H1 (cell line): ENCODE data around the gene ARHGAP11B.

Experiments
- CTCF ChIA-PET: fragments of 300-600 bp; sonication (Branson Sonifier 250); formaldehyde crosslinking; loops from one replicate; lab custom pipeline; 2021; ENCODE audit not compliant: partially characterized antibody; lab: Charles Lee
- POLR2A ChIA-PET: fragments of 300-600 bp; sonication (Branson Sonifier 250); formaldehyde crosslinking; loops from one replicate; lab custom pipeline; 2021; ENCODE audit warnings: inconsistent platforms; ENCODE audit not compliant: partially characterized antibody; lab: Charles Lee
- DNase-seq, 2 experiments: peaks; one replicate each; pipeline versions ENCODE4 v3.0.0 to v3.0.0-alpha.2; 2010 to 2022; ENCODE audit warnings: low spot score in 2 of 2, low read depth in 1 of 2, mixed read lengths in 1 of 2
- FAIRE-seq: peaks from 2 replicates; lab custom pipeline; 2011; peaks lifted over from hg19 to GRCh38; lab: Jason Lieb, UNC
- H2AFZ ChIP-seq: 2 replicates; pipeline ENCODE4 v1.8.1; 2012; ENCODE audit warnings: low read length, inconsistent platforms
- H2AK5ac ChIP-seq: 2 replicates; pipeline ENCODE4 v1.6.1; 2013; ENCODE audit warnings: low read depth, low read length
- H2BK120ac ChIP-seq: replicated peaks from 2 replicates; pipeline ENCODE3; 2013; ENCODE audit warnings: low read depth, low read length, inconsistent platforms
- H2BK12ac ChIP-seq: 2 replicates; pipeline ENCODE4 v1.6.1; 2013; ENCODE audit warnings: low read depth, low read length
- H2BK15ac ChIP-seq: 2 replicates; pipeline ENCODE4 v1.6.1; 2013; ENCODE audit warnings: low read length
- H2BK20ac ChIP-seq: 2 replicates; pipeline ENCODE4 v1.6.1; 2013; ENCODE audit warnings: low read length
- H2BK5ac ChIP-seq: 2 replicates; pipeline ENCODE4 v1.6.1; 2013; ENCODE audit warnings: low read depth, low read length
- H3K14ac ChIP-seq: 2 replicates; pipeline ENCODE4 v1.6.1; 2013; ENCODE audit warnings: inconsistent platforms; ENCODE audit not compliant: insufficient read length
- H3K18ac ChIP-seq: 2 replicates; pipeline ENCODE4 v1.6.1; 2013; ENCODE audit warnings: low read length; ENCODE audit errors: extremely low read depth
- H3K23ac ChIP-seq: 2 replicates; pipeline ENCODE4 v1.6.1; 2013; ENCODE audit warnings: inconsistent platforms; ENCODE audit not compliant: insufficient read length
- H3K23me2 ChIP-seq: 2 replicates; pipeline ENCODE4 v1.6.1; 2013; ENCODE audit warnings: low read depth, low read length
- H3K27ac ChIP-seq: 2 replicates; pipeline ENCODE4 v1.6.1; 2011; ENCODE audit warnings: low read depth, low read length, inconsistent platforms
- H3K27me3 ChIP-seq, 4 experiments: replicated peaks in 1 of 4; 1 replicate in 1 of 4; 2 replicates in 3 of 4; pipeline versions ENCODE4 v1.6.1 to v1.8.1; 2011 to 2013; ENCODE audit warnings: low read length in 3 of 4, mild to moderate bottlenecking in 3 of 4, inconsistent platforms in 2 of 4, mixed read lengths in 2 of 4, moderate library complexity in 1 of 4; ENCODE audit not compliant: control insufficient read depth in 3 of 4, insufficient read depth in 3 of 4; ENCODE audit errors: extremely low read depth in 1 of 4
- H3K36me3 ChIP-seq, 4 experiments: 2 replicates each; pipeline versions ENCODE4 v1.6.1 to v1.8.1; 2011 to 2013; ENCODE audit warnings: mild to moderate bottlenecking in 4 of 4, low read length in 3 of 4, moderate library complexity in 2 of 4, control low read depth in 1 of 4, inconsistent platforms in 1 of 4; ENCODE audit not compliant: insufficient read depth in 4 of 4, control insufficient read depth in 2 of 4
- H3K4ac ChIP-seq: replicated peaks from 2 replicates; pipeline ENCODE3; 2013; ENCODE audit warnings: low read length, low read depth, mixed read lengths, inconsistent platforms; ENCODE audit not compliant: insufficient read length
- H3K4me1 ChIP-seq, 4 experiments: replicated peaks in 1 of 4; 1 replicate in 1 of 4; 2 replicates in 3 of 4; pipeline versions ENCODE4 v1.6.1 to v1.8.1; 2011 to 2013; ENCODE audit warnings: low read length in 3 of 4, inconsistent platforms in 2 of 4, mixed read lengths in 1 of 4; ENCODE audit not compliant: insufficient read depth in 4 of 4, control insufficient read depth in 3 of 4
- H3K4me2 ChIP-seq, 2 experiments: 2 replicates each; pipeline versions ENCODE4 v1.6.1 to v1.8.1; 2011 to 2013; ENCODE audit warnings: low read depth in 2 of 2, low read length in 2 of 2, control low read depth in 1 of 2, inconsistent platforms in 1 of 2, mild to moderate bottlenecking in 1 of 2; ENCODE audit not compliant: insufficient read depth in 1 of 2
- H3K4me3 ChIP-seq, 4 experiments: fragments of 200-600, 300-600 bp in 1 of 4; sonication (generic), shearing (Covaris generic), sonication (Bioruptor Twin) in 1 of 4; 2 replicates each; pipeline versions ENCODE4 v1.5.1 to v1.8.1; 2011 to 2016; ENCODE audit warnings: low read length in 4 of 4, low read depth in 3 of 4, control low read depth in 2 of 4, inconsistent platforms in 2 of 4, mild to moderate bottlenecking in 2 of 4, mixed read lengths in 1 of 4, moderate library complexity in 1 of 4; ENCODE audit not compliant: insufficient read depth in 2 of 4; ENCODE audit errors: extremely low read depth in 1 of 4
- H3K56ac ChIP-seq: replicated peaks from 2 replicates; pipeline ENCODE3; 2013; ENCODE audit warnings: low read depth, mild to moderate bottlenecking, mixed read lengths, low read length, inconsistent platforms; ENCODE audit not compliant: insufficient read length
- H3K79me1 ChIP-seq: 2 replicates; pipeline ENCODE4 v1.6.1; 2013; ENCODE audit warnings: low read depth, low read length, control low read depth
- H3K79me2 ChIP-seq, 2 experiments: 2 replicates each; pipeline versions ENCODE4 v1.6.1 to v1.8.1; 2012 to 2013; ENCODE audit warnings: low read length in 2 of 2, mild to moderate bottlenecking in 2 of 2, inconsistent platforms in 1 of 2; ENCODE audit not compliant: insufficient read depth in 2 of 2, control insufficient read depth in 1 of 2
- H3K9ac ChIP-seq, 4 experiments: replicated peaks in 1 of 4; 1 replicate in 1 of 4; 2 replicates in 3 of 4; pipeline versions ENCODE4 v1.6.1 to v1.8.1; 2011 to 2013; ENCODE audit warnings: low read depth in 3 of 4, low read length in 3 of 4, control low read depth in 2 of 4, mild to moderate bottlenecking in 2 of 4, moderate library complexity in 2 of 4, inconsistent platforms in 1 of 4; ENCODE audit errors: extremely low read depth in 1 of 4
- H3K9me3 ChIP-seq, 2 experiments: 2 replicates each; pipeline versions ENCODE4 v1.6.1 to v1.8.1; 2012 to 2013; ENCODE audit warnings: mild to moderate bottlenecking in 2 of 2, moderate library complexity in 2 of 2, control low read depth in 1 of 2, inconsistent platforms in 1 of 2, low read depth in 1 of 2, low read length in 1 of 2, mixed read lengths in 1 of 2; ENCODE audit not compliant: insufficient read depth in 2 of 2
- H4K20me1 ChIP-seq, 2 experiments: replicated peaks in 1 of 2; 2 replicates each; pipeline versions ENCODE3 to v1.8.1; 2011 to 2013; ENCODE audit warnings: inconsistent platforms in 2 of 2, low read length in 2 of 2, mild to moderate bottlenecking in 1 of 2; ENCODE audit not compliant: insufficient read depth in 2 of 2, control insufficient read depth in 1 of 2
- H4K5ac ChIP-seq: 2 replicates; pipeline ENCODE4 v1.6.1; 2013; ENCODE audit warnings: low read length, low read depth, mixed read lengths, inconsistent platforms; ENCODE audit not compliant: insufficient read length
- H4K8ac ChIP-seq: 2 replicates; pipeline ENCODE4 v1.8.0; 2013; ENCODE audit warnings: mild to moderate bottlenecking, moderate library complexity, low read length, inconsistent platforms; ENCODE audit not compliant: insufficient read depth; ENCODE audit errors: extremely low read depth
- H4K91ac ChIP-seq: replicated peaks from 2 replicates; pipeline ENCODE3; 2013; ENCODE audit warnings: low read length, mixed read lengths, inconsistent platforms; ENCODE audit not compliant: insufficient read length
- ASH2L ChIP-seq: fragments of 200-600, 300-600 bp; sonication (generic); IDR thresholded peaks from one replicate; pipeline ENCODE4 v1.7.1; 2017; ENCODE audit warnings: low read length
- BACH1 ChIP-seq: IDR thresholded peaks from 2 replicates; pipeline ENCODE4 v1.6.1; 2012; ENCODE audit warnings: low read length, improper control_type of control experiment
- CHD2 ChIP-seq: IDR thresholded peaks from 2 replicates; pipeline ENCODE4 v1.6.1; 2012; ENCODE audit warnings: low read length, improper control_type of control experiment
- EGR1 ChIP-seq: IDR thresholded peaks from 2 replicates; pipeline ENCODE4 v1.6.1; 2011; ENCODE audit warnings: low read depth, low read length, borderline replicate concordance
- KDM1A ChIP-seq: fragments of 200-600, 300-600 bp; sonication (generic); IDR thresholded peaks from 2 replicates; pipeline ENCODE4 v1.7.1; 2016; ENCODE audit warnings: mild to moderate bottlenecking, low read length, borderline replicate concordance
- POU5F1 ChIP-seq: IDR thresholded peaks from 2 replicates; pipeline ENCODE4 v1.6.1; 2011; ENCODE audit warnings: low read depth, mild to moderate bottlenecking, low read length, moderate library complexity
- RFX5 ChIP-seq: IDR thresholded peaks from 2 replicates; pipeline ENCODE4 v1.6.1; 2011; ENCODE audit warnings: low read depth, low read length, improper control_type of control experiment, borderline replicate concordance
- SP4 ChIP-seq: IDR thresholded peaks from 2 replicates; pipeline ENCODE4 v1.6.1; 2012; ENCODE audit warnings: low read length, inconsistent platforms

The ARHGAP11B gene

GRCh38 chr15:30675126-30675525, 49.2 kb downstream of the ARHGAP11B start:
- Histone ChIP-seq H3K79me2 (no peaks in the 10 kb centered on the region), H3K27ac (no peak overlapping the region), H2BK12ac (no peak overlapping the region), H3K9me3 (no peaks in the 10 kb centered on the region), H2BK5ac (no peak overlapping the region), H3K36me3 (no peaks in the 10 kb centered on the region; a peak in 1 of 8 replicates), H3K4me1 (no peaks in the 10 kb centered on the region), H3K4me2 (no peak overlapping the region), H4K91ac (no peak overlapping the region), H3K14ac (no peak overlapping the region), H3K79me1 (0 out of 2 replicates have a peak, but pooled peaks cover 2% of the 10 kb centered on the region), H2BK120ac (no peak overlapping the region), H3K4ac (no peak overlapping the region), H3K9ac (no peak overlapping the region), H3K23ac (no peak overlapping the region), H3K27me3 (no peaks in the 10 kb centered on the region), H2AK5ac (no peak overlapping the region), H3K4me3 (no peak overlapping the region), H4K20me1 (no peaks in the 10 kb centered on the region), H2AFZ (no peak overlapping the region), H3K18ac (no peak overlapping the region), H3K56ac (no peak overlapping the region), H4K8ac (no peak overlapping the region), H4K5ac (no peak overlapping the region), H2BK20ac (no peak overlapping the region), H2BK15ac (no peak overlapping the region), H3K23me2 (no peaks in the 10 kb centered on the region)
- ChIA-PET POLR2A (no interaction called here), CTCF (no interaction called here)
- FAIRE-seq = no peak
- no peak for TF ChIP-seq KDM1A
- no peak for TF ChIP-seq EGR1
- TF ChIP-seq SP4 = no peak
- no peak for TF ChIP-seq ASH2L
- TF ChIP-seq RFX5 = no peak
- no peak for TF ChIP-seq CHD2
- TF ChIP-seq BACH1 = no peak
- TF ChIP-seq POU5F1 = no peak
- no peak for DNase-seq
